Upper lobe of left lung (tissue), 6 donors: ENCODE data around the gene CLDN15. TPM values are rescaled to one million over a fixed set of nuclear protein-coding genes. Genes with fewer than 3 reads are reported as not detected.

Experiments used
- ATAC-seq, 2 donors: fragments of 200-7000 bp; cut with Tn5 transposase; one replicate each; pipeline ENCODE4 v1.9.1; 2022; ENCODE audit warnings: mild to moderate bottlenecking in 2 of 2, moderate library complexity in 2 of 2; ENCODE audit not compliant: low FRiP score in 2 of 2
- DNase-seq, 2 donors: peaks; one replicate each; pipeline ENCODE4 v3.0.0-alpha.2; 2019 to 2020
- H3K27ac ChIP-seq, 4 donors: fragments of 200-600 bp; sonication (generic); one replicate each; pipeline ENCODE4 v1.5.1; 2016 to 2019
- H3K27me3 ChIP-seq, 4 donors: fragments of 200-600 bp; sonication (generic); one replicate each; pipeline ENCODE4 v1.5.1; 2017 to 2019
- H3K36me3 ChIP-seq, 4 donors: fragments of 200-600 bp; sonication (generic); one replicate each; pipeline ENCODE4 v1.5.1; 2016 to 2019
- H3K4me1 ChIP-seq, 4 donors: fragments of 200-600 bp; sonication (generic); one replicate each; pipeline ENCODE4 v1.5.1; 2018 to 2019
- H3K4me3 ChIP-seq, 4 donors: fragments of 200-600 bp; sonication (generic); one replicate each; pipeline ENCODE4 v1.5.1; 2017 to 2019; ENCODE audit warnings: mild to moderate bottlenecking in 2 of 4, moderate library complexity in 1 of 4
- H3K9me3 ChIP-seq, 4 donors: fragments of 200-600 bp; sonication (generic); one replicate each; pipeline ENCODE4 v1.5.1; 2018 to 2019
- CTCF ChIP-seq, 6 experiments: fragments of 450-650 bp in 4 of 6; fragments of 200-600 bp in 2 of 6; sonication (generic) in 2 of 6; IDR thresholded peaks; one replicate each; pipeline ENCODE4 v1.5.1; 2016 to 2019; ENCODE audit warnings: antibody characterized with exemption in 6 of 6
- EP300 ChIP-seq, 4 donors: sonication (generic); formaldehyde crosslinking; IDR thresholded peaks; one replicate each; pipeline ENCODE4 v1.5.1; 2017; ENCODE audit warnings: antibody characterized with exemption in 4 of 4, control low read depth in 2 of 4
- POLR2A ChIP-seq, 4 donors: fragments of 450-650 bp; IDR thresholded peaks; one replicate each; pipeline ENCODE4 v1.5.1; 2016 to 2017; ENCODE audit warnings: antibody characterized with exemption in 4 of 4, mild to moderate bottlenecking in 2 of 4
- POLR2AphosphoS5 ChIP-seq, 2 donors: sonication (generic); formaldehyde crosslinking; IDR thresholded peaks; one replicate each; pipeline ENCODE4 v1.5.1; 2017; ENCODE audit warnings: antibody characterized with exemption in 2 of 2
- WGBS, 2 donors: methylation state at CpG; one replicate each; pipeline ENCODE4 v1.1.5; 2017 to 2018; 5-methylcytosine and 5-hydroxymethylcytosine counted together
- small RNA-seq, 4 donors: library from RNA; depleted of rRNA; stranded (forward); fragments of <200 nt; gene quantifications; one replicate each; pipeline ENCODE3, GENCODE V24; 2016
- total RNA-seq, 6 donors: library from RNA; depleted of rRNA in 4 of 6; stranded (reverse); fragments of >200 nt in 4 of 6; gene quantifications; one replicate each; pipeline versions ENCODE4 v1.1.0 to v1.2.1, GENCODE V29; 2016 to 2021
- donor health status: DM: no; HTN: no; CAD: no; lungs with moderate emphysema.
- donor health status: DM: no; HTN: yes; CAD: no; lungs with severe emphysema.

Gene CLDN15
- total RNA-seq, 6 donors from 2014 or later, result 6.0 to 31.4 (median 8.8) TPM

- H3K4me1 ChIP-seq, result peaks cover 0 to under 1% (median under 1%) of the 10 kb centered on the region in 4 donors
- no peak for TF ChIP-seq CTCF (IDR thresholded peaks at IDR 0.05)
- no peak for TF ChIP-seq POLR2AphosphoS5 (IDR thresholded peaks at IDR 0.05)
- TF ChIP-seq POLR2A (IDR thresholded peaks at IDR 0.05), result no peak
- no peak for TF ChIP-seq EP300 (IDR thresholded peaks at IDR 0.05)
- H3K9me3 ChIP-seq, result no peaks in the 10 kb centered on the region
- ATAC-seq (no peak), DNase-seq (no peak)
- H3K36me3 ChIP-seq, result no peaks in the 10 kb centered on the region
- no peak overlapping the region for H3K4me3 ChIP-seq
- H3K27me3 ChIP-seq, result peaks cover 0 to 10% (median 6%) of the 10 kb centered on the region in 4 donors
- no peak overlapping the region for H3K27ac ChIP-seq
- 51 to 53% methylated on average over 4 to 5 of the region's 5 CpGs for WGBS, 2 donors
These were observed 52.3 kb downstream of the CLDN15 start for GRCh38 chr7:101185258-101185839.

Small RNA genes lying within 50 kb of the gene (small RNA-seq; reads per million reads assigned to genes)
- gene RNU6-1104P, result 0 reads per million in 4 donors

Other genes starting within 250 kb of the CLDN15 start
- gene MUC17, start 217.7 kb downstream of the CLDN15 start, total RNA-seq, result not detected
- gene TRIM56, start 152.3 kb downstream of the CLDN15 start, total RNA-seq, result 10 to 100 TPM; 25.4 to 66.1 (median 51.3) TPM
- 100 to 1,000 TPM in 1 of 6 donors, 10 to 100 TPM in 4, 1 to 10 TPM in 1; 8.4 to 125 (median 24.0) TPM for gene SERPINE1, start 110.7 kb downstream of the CLDN15 start, total RNA-seq
- 10 to 100 TPM; 17.1 to 41.9 (median 33.8) TPM for gene AP1S1, start 83.3 kb downstream of the CLDN15 start, total RNA-seq
- under 1 TPM in 2 of 6 donors, not detected in 4; 0.24 to 0.33 TPM for gene VGF, start 72.2 kb downstream of the CLDN15 start, total RNA-seq
- gene NAT16, start 57.5 kb downstream of the CLDN15 start, total RNA-seq, result not detected
- gene MOGAT3, start 36.8 kb downstream of the CLDN15 start, total RNA-seq, result not detected
- 100 to 1,000 TPM in 1 of 6 donors, 10 to 100 TPM in 5; 38.2 to 104 (median 66.2) TPM for gene PLOD3, start 20.2 kb downstream of the CLDN15 start, total RNA-seq
- gene ZNHIT1, start 19.6 kb downstream of the CLDN15 start, total RNA-seq, result 10 to 100 TPM; 46.1 to 74.3 (median 68.5) TPM
- gene FIS1, start 7.3 kb upstream of the CLDN15 start, total RNA-seq, result 100 to 1,000 TPM; 167 to 276 (median 221) TPM
- gene IFT22, start 84.0 kb upstream of the CLDN15 start, total RNA-seq, result 10 to 100 TPM in 4 of 6 donors, 1 to 10 TPM in 2; 7.3 to 30.5 (median 17.3) TPM
- gene COL26A1, start 125.1 kb upstream of the CLDN15 start, total RNA-seq, result 1 to 10 TPM in 1 of 6 donors, under 1 TPM in 3, not detected in 2; 0.20 to 1.0 (median 0.30) TPM